Liver (tissue), 9 donors: ENCODE data around the gene IFNA7. TPM values are rescaled to one million over a fixed set of nuclear protein-coding genes. Genes with fewer than 3 reads are reported as not detected.
"Not testable (repeated sequence)": the region's sequence is repeated elsewhere in the genome, so short reads cannot be mapped to it uniquely, and the experiment has no call there.

Experiments
- DNase-seq: peaks from one replicate; pipeline ENCODE4 v3.0.0-alpha.2; 2017; ENCODE audit warnings: low spot score
- H3K27ac ChIP-seq, 2 donors: one replicate each; pipeline ENCODE4 v1.7.0; 2013; ENCODE audit warnings: inconsistent platforms in 2 of 2, low read length in 2 of 2, control low read depth in 1 of 2, low read depth in 1 of 2, mild to moderate bottlenecking in 1 of 2
- H3K27me3 ChIP-seq, 4 donors: one replicate each; pipeline versions ENCODE4 v1.6.1 to v1.7.0; 2013; ENCODE audit warnings: low read length in 3 of 4, inconsistent platforms in 1 of 4, mild to moderate bottlenecking in 1 of 4, moderate library complexity in 1 of 4; ENCODE audit not compliant: control insufficient read depth in 4 of 4, insufficient read depth in 4 of 4
- H3K36me3 ChIP-seq, 4 donors: one replicate each; pipeline versions ENCODE4 v1.6.1 to v1.7.0; 2013; ENCODE audit warnings: low read length in 3 of 4, mild to moderate bottlenecking in 3 of 4, low read depth in 1 of 4, moderate library complexity in 1 of 4; ENCODE audit not compliant: control insufficient read depth in 4 of 4, insufficient read depth in 3 of 4
- H3K4me1 ChIP-seq, 4 donors: one replicate each; pipeline versions ENCODE4 v1.6.1 to v1.7.0; 2013; ENCODE audit warnings: low read length in 3 of 4, mild to moderate bottlenecking in 3 of 4, moderate library complexity in 1 of 4; ENCODE audit not compliant: control insufficient read depth in 4 of 4, insufficient read depth in 4 of 4
- H3K4me3 ChIP-seq, 3 donors: one replicate each; pipeline versions ENCODE4 v1.6.1 to v1.7.0; 2013; ENCODE audit warnings: low read length in 3 of 3, control low read depth in 1 of 3, low read depth in 1 of 3, mild to moderate bottlenecking in 1 of 3
- H3K9ac ChIP-seq, 2 donors: one replicate each; pipeline ENCODE4 v1.7.0; 2013; ENCODE audit warnings: low read length in 2 of 2, mild to moderate bottlenecking in 2 of 2, moderate library complexity in 2 of 2, control low read depth in 1 of 2, low read depth in 1 of 2
- H3K9me3 ChIP-seq, 4 donors: one replicate each; pipeline versions ENCODE4 v1.6.1 to v1.7.0; 2013; ENCODE audit warnings: low read length in 3 of 4; ENCODE audit not compliant: control insufficient read depth in 4 of 4
- EGR1 ChIP-seq, 2 donors: IDR thresholded peaks; 2 replicates each; pipeline ENCODE4 v1.6.1; 2016 to 2018; ENCODE audit warnings: antibody characterized with exemption in 2 of 2, low read depth in 2 of 2
- FOXA1 ChIP-seq: IDR thresholded peaks from 2 replicates; pipeline ENCODE4 v1.6.1; 2016; ENCODE audit warnings: antibody characterized with exemption
- HNF4G ChIP-seq: IDR thresholded peaks from 2 replicates; pipeline ENCODE4 v1.6.1; 2016; ENCODE audit warnings: antibody characterized with exemption
- JUND ChIP-seq, 2 donors: IDR thresholded peaks; 2 replicates each; pipeline ENCODE4 v1.6.1; 2016; ENCODE audit warnings: antibody characterized with exemption in 2 of 2
- MAX ChIP-seq: IDR thresholded peaks from 2 replicates; pipeline ENCODE4 v1.6.1; 2016; ENCODE audit warnings: antibody characterized with exemption
- NR2F2 ChIP-seq: IDR thresholded peaks from 2 replicates; pipeline ENCODE4 v1.6.1; 2016; ENCODE audit warnings: antibody characterized with exemption
- RXRA ChIP-seq, 2 donors: IDR thresholded peaks; 2 replicates each; pipeline ENCODE4 v1.6.1; 2017 to 2018; ENCODE audit warnings: antibody characterized with exemption in 2 of 2, mild to moderate bottlenecking in 1 of 2
- SP1 ChIP-seq: IDR thresholded peaks from 2 replicates; pipeline ENCODE4 v1.6.1; 2018; ENCODE audit warnings: antibody characterized with exemption, mild to moderate bottlenecking
- TAF1 ChIP-seq: conservative IDR thresholded peaks from 2 replicates; pipeline ENCODE4 v1.6.1; 2016; ENCODE audit warnings: antibody characterized with exemption, mild to moderate bottlenecking
- YY1 ChIP-seq: IDR thresholded peaks from 2 replicates; pipeline ENCODE4 v1.6.1; 2016; ENCODE audit warnings: antibody characterized with exemption, mild to moderate bottlenecking
- ZBTB33 ChIP-seq: IDR thresholded peaks from 2 replicates; pipeline ENCODE4 v1.6.1; 2016; ENCODE audit warnings: antibody characterized with exemption
- WGBS: extraction: QIAGEN DNeasy Blood & Tissue Kit; methylation state at CpG from one replicate; pipeline ENCODE4 v1.1.7; 2013; 5-methylcytosine and 5-hydroxymethylcytosine counted together
- polyA plus RNA-seq, 2 donors: library from polyadenylated mRNA; stranded (reverse) in 1 of 2; unstranded in 1 of 2; fragments of 200-250 nt in 1 of 2; fragments of >200 nt in 1 of 2; fragmentation: Nextera tagmentation in 1 of 2; extraction: Ambion mirVana in 1 of 2; gene quantifications; one replicate each; pipeline versions ENCODE4 v1.2.1 to v1.2.3, GENCODE V29; 2013 to 2015
- total RNA-seq, 2 donors: library from RNA; depleted of rRNA; stranded (reverse); fragments of >200 nt; gene quantifications; one replicate each; pipeline ENCODE4 v1.2.3, GENCODE V29; 2014
- TF ChIP-seq, protein P1 (sequence below): IDR thresholded peaks from 2 replicates; pipeline ENCODE4 v1.6.1; 2016; ENCODE audit warnings: antibody characterized with exemption, mild to moderate bottlenecking
- TF ChIP-seq, protein P2 (sequence below): IDR thresholded peaks from 2 replicates; pipeline ENCODE4 v1.6.1; 2016; ENCODE audit warnings: antibody characterized with exemption
- donor health status: healthy.
- donor health status: healthy.
- donor health status: healthy.
- donor health status: healthy.
- donor health status: healthy.

IFNA7 gene
- not detected for total RNA-seq
- not detected for polyA plus RNA-seq

GRCh38 chr9:21202105-21202504 is at the start of gene IFNA7:
Gene IFNA7, minus strand, starts transcription at chr9:21202205. Its CDS starts 40 bp downstream, at chr9:21202165.
- 56% methylated on average over 4 of the region's 4 CpGs for WGBS
- H3K27me3 ChIP-seq, H3K27ac ChIP-seq, H3K9ac ChIP-seq, H3K9me3 ChIP-seq, H3K4me3 ChIP-seq, DNase-seq, H3K36me3 ChIP-seq, H3K4me1 ChIP-seq: not testable (repeated sequence)

GRCh38 chr9:21251638-21252037 is 49.6 kb upstream of the IFNA7 start:
- no peaks in the 10 kb centered on the region for H3K4me1 ChIP-seq
- no peaks in the 10 kb centered on the region for H3K9me3 ChIP-seq
- 44% methylated on average over 4 of the region's 4 CpGs for WGBS
- TF ChIP-seq, protein P1, sequence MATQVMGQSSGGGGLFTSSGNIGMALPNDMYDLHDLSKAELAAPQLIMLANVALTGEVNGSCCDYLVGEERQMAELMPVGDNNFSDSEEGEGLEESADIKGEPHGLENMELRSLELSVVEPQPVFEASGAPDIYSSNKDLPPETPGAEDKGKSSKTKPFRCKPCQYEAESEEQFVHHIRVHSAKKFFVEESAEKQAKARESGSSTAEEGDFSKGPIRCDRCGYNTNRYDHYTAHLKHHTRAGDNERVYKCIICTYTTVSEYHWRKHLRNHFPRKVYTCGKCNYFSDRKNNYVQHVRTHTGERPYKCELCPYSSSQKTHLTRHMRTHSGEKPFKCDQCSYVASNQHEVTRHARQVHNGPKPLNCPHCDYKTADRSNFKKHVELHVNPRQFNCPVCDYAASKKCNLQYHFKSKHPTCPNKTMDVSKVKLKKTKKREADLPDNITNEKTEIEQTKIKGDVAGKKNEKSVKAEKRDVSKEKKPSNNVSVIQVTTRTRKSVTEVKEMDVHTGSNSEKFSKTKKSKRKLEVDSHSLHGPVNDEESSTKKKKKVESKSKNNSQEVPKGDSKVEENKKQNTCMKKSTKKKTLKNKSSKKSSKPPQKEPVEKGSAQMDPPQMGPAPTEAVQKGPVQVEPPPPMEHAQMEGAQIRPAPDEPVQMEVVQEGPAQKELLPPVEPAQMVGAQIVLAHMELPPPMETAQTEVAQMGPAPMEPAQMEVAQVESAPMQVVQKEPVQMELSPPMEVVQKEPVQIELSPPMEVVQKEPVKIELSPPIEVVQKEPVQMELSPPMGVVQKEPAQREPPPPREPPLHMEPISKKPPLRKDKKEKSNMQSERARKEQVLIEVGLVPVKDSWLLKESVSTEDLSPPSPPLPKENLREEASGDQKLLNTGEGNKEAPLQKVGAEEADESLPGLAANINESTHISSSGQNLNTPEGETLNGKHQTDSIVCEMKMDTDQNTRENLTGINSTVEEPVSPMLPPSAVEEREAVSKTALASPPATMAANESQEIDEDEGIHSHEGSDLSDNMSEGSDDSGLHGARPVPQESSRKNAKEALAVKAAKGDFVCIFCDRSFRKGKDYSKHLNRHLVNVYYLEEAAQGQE: no peak
- TF ChIP-seq HNF4G (no peak), YY1 (no peak), TAF1 (no peak)
- H3K36me3 ChIP-seq: no peaks in the 10 kb centered on the region
- no peak overlapping the region for H3K27ac ChIP-seq
- no peak for DNase-seq
- H3K9ac ChIP-seq: no peak overlapping the region
- H3K27me3 ChIP-seq: peaks cover 0 to 18% (median 0%) of the 10 kb centered on the region in 4 donors
- no peak overlapping the region for H3K4me3 ChIP-seq

DNA sequence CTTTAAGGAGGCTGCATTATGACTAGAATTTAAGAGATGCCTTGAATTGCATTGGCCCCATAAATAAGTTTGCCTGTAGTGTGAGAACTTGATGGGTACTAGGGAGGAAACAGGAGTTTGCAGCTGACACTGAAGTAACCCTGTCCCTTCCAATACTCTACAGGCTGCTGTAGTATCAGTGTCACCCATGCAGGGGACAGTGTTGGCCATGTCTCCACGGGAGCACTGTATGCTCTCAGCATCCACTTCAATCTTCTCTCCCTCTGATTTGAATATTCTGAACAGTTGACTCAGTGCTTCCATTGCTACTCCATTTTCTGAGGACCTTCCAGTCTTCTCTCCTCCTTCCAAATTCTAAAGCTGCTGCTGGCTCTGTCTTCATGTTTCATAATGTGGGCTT is 49.2 kb upstream of the IFNA7 start:
- no peak overlapping the region for H3K9ac ChIP-seq
- no peaks in the 10 kb centered on the region for H3K4me1 ChIP-seq
- no peaks in the 10 kb centered on the region for H3K9me3 ChIP-seq
- no peak for DNase-seq
- no peak overlapping the region for H3K4me3 ChIP-seq
- no peak overlapping the region for H3K27ac ChIP-seq
- TF ChIP-seq, protein P2, sequence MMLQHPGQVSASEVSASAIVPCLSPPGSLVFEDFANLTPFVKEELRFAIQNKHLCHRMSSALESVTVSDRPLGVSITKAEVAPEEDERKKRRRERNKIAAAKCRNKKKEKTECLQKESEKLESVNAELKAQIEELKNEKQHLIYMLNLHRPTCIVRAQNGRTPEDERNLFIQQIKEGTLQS: no peak
- TF ChIP-seq NR2F2 (no peak), RXRA (IDR thresholded peaks at IDR 0.05) (no peak), FOXA1 (no peak), HNF4G (no peak)
- H3K36me3 ChIP-seq: no peaks in the 10 kb centered on the region
- 25% methylated on average over 1 of the region's 1 CpG for WGBS
- H3K27me3 ChIP-seq: peaks cover 0 to 18% (median 0%) of the 10 kb centered on the region in 4 donors

DNA sequence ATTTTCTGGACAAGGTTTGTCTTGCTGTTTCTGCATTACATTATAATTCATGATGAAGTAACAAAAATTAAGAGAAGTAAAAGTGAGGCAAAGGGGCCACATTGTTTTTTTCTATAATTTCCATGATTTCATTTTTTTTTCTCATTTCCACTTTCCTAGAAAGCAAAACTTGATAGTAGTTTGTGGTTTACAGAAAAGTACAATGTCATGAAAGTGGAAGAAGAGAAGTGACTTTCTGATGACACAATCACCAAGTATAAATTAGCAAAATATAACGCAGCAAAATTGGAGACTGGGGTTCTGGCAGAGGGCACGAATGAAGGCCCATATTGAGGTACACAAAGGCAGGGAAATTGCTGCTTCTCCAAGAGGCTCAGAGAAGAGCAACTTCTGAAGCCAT is 42.8 kb upstream of the IFNA7 start:
- no peak overlapping the region for H3K4me3 ChIP-seq
- DNase-seq: no peak
- H3K27me3 ChIP-seq: peaks cover 0 to under 1% (median 0%) of the 10 kb centered on the region in 4 donors
- no peaks in the 10 kb centered on the region for H3K9me3 ChIP-seq
- no peaks in the 10 kb centered on the region for H3K36me3 ChIP-seq
- no peak overlapping the region for H3K27ac ChIP-seq
- no peak overlapping the region for H3K9ac ChIP-seq
- 39% methylated on average over 2 of the region's 2 CpGs for WGBS
- TF ChIP-seq TAF1 (no peak), SP1 (no peak), EGR1 (IDR thresholded peaks at IDR 0.05; ENCODE audit: low read depth in 2 of 2) (no peak), JUND (IDR thresholded peaks at IDR 0.05) (no peak), MAX (no peak), NR2F2 (no peak), ZBTB33 (no peak), RXRA (IDR thresholded peaks at IDR 0.05) (no peak), FOXA1 (no peak)
- TF ChIP-seq, protein P1: no peak
- no peaks in the 10 kb centered on the region for H3K4me1 ChIP-seq
